Stimulated activated CD8-positive, alpha-beta memory T cell treated with anti-CD3 and anti-CD28 coated beads, Interleukin-7, amount 100 ng/mL, for 1 hour (primary cell): Measurements from ENCODE around the gene HCN4.

Experiments
- DNase-seq, 2 donors: peaks; one replicate each; pipeline ENCODE4 v3.0.0-alpha.2; 2020; ENCODE audit warnings: low read depth in 2 of 2

Gene HCN4

GRCh38 chr15:73380661-73381060, 11.9 kb upstream of the HCN4 start:
- DNase-seq: no peak

GRCh38 chr15:73378089-73378488, 9.3 kb upstream of the HCN4 start:
- DNase-seq: no peak

GRCh38 chr15:73375755-73376305, 7.1 kb upstream of the HCN4 start:
- no peak for DNase-seq

GRCh38 chr15:73375012-73375411, 6.3 kb upstream of the HCN4 start:
- DNase-seq: no peak

- no peak for DNase-seq
These were observed 5.8 kb upstream of the HCN4 start for GRCh38 chr15:73374604-73375003.

GRCh38 chr15:73373221-73373620, 4.5 kb upstream of the HCN4 start:
- no peak for DNase-seq

GRCh38 chr15:73371812-73372211, 3.1 kb upstream of the HCN4 start:
- no peak for DNase-seq

- DNase-seq: no peak
These were observed 1.4 kb upstream of the HCN4 start for GRCh38 chr15:73370151-73370550.

- DNase-seq: no peak
These were observed 466 bp upstream of the HCN4 start for GRCh38 chr15:73369154-73369694.

GRCh38 chr15:73367624-73368300, 996 bp downstream of the HCN4 start:
- DNase-seq: no peak

GRCh38 chr15:73366766-73367623, 1.8 kb downstream of the HCN4 start:
- no peak for DNase-seq

- no peak for DNase-seq
These were observed 4.7 kb downstream of the HCN4 start for GRCh38 chr15:73364070-73364469.

- no peak for DNase-seq
These were observed 5.9 kb downstream of the HCN4 start for GRCh38 chr15:73362900-73363299.

GRCh38 chr15:73361337-73361736, 7.4 kb downstream of the HCN4 start:
- no peak for DNase-seq

- DNase-seq: no peak
These were observed 9.1 kb downstream of the HCN4 start for GRCh38 chr15:73359651-73360050.

- no peak for DNase-seq
These were observed 10.6 kb downstream of the HCN4 start for GRCh38 chr15:73357999-73358665.

- DNase-seq: no peak
These were observed 13.0 kb downstream of the HCN4 start for GRCh38 chr15:73355612-73356265.

GRCh38 chr15:73354241-73354640, 14.5 kb downstream of the HCN4 start:
- no peak for DNase-seq

GRCh38 chr15:73353734-73354133, 15.0 kb downstream of the HCN4 start:
- DNase-seq: no peak

GRCh38 chr15:73352082-73352481, 16.7 kb downstream of the HCN4 start:
- no peak for DNase-seq

GRCh38 chr15:73349191-73349590, 19.6 kb downstream of the HCN4 start:
- no peak for DNase-seq
